A549 (cell line): ENCODE results near the gene DACT2. TPM values are rescaled to one million over a fixed set of nuclear protein-coding genes. Genes with fewer than 3 reads are reported as not detected.

Experiments
- ATAC-seq, 2 experiments: fragments of 200-7000 bp in 1 of 2; fragments of >200 bp in 1 of 2; cut with Nextera tagmentation in 1 of 2; cut with Tn5 transposase in 1 of 2; 3 replicates each; pipeline versions ENCODE4 v1.8.0 to v1.9.1; 2018 to 2020; ENCODE audit warnings: mild to moderate bottlenecking in 1 of 2, moderate library complexity in 1 of 2
- CTCF ChIA-PET: fragments of 300-600 bp; sonication (Branson Sonifier 250); formaldehyde crosslinking; extraction: SDS; loops from one replicate; lab custom pipeline; 2021; ENCODE audit warnings: antibody characterized with exemption, inconsistent platforms; lab: Yijun Ruan, JAX
- POLR2A ChIA-PET: fragments of 350-600 bp; formaldehyde crosslinking; extraction: SDS; loops from one replicate; lab custom pipeline; 2021; ENCODE audit warnings: antibody characterized with exemption, inconsistent platforms; lab: Yijun Ruan, JAX
- DNase-seq, 2 experiments: peaks; one replicate each; pipeline versions ENCODE4 v3.0.0 to v3.0.0-alpha.2; 2011 to 2016; ENCODE audit warnings: low read depth in 1 of 2, low spot score in 1 of 2
- FAIRE-seq: peaks from 2 replicates; lab custom pipeline; 2011; peaks lifted over from hg19 to GRCh38; lab: Jason Lieb, UNC
- H3K27ac ChIP-seq, 2 experiments: fragments of >200 bp; sonication (Bioruptor Twin); formaldehyde crosslinking; 3 replicates each; pipeline ENCODE4 v1.5.1; 2016 to 2017
- H3K4me1 ChIP-seq: fragments of >200 bp; sonication (Bioruptor Twin); formaldehyde crosslinking; 3 replicates; pipeline ENCODE4 v1.6.1; 2016
- H3K4me2 ChIP-seq: fragments of >200 bp; sonication (Bioruptor Twin); formaldehyde crosslinking; 3 replicates; pipeline ENCODE4 v1.6.1; 2016
- H3K4me3 ChIP-seq: fragments of >200 bp; sonication (Bioruptor Twin); formaldehyde crosslinking; 3 replicates; pipeline ENCODE4 v1.5.1; 2016
- H3K9me3 ChIP-seq: fragments of >200 bp; sonication (Bioruptor Twin); formaldehyde crosslinking; 3 replicates; pipeline ENCODE4 v1.6.1; 2016
- BHLHE40 ChIP-seq: IDR thresholded peaks from 2 replicates; pipeline ENCODE4 v1.6.1; 2012; ENCODE audit warnings: low read depth, low read length, inconsistent platforms
- CBX2 ChIP-seq: fragments of 200-600 bp; sonication (generic); IDR thresholded peaks from 2 replicates; pipeline ENCODE4 v1.6.1; 2016; ENCODE audit warnings: low read depth, mild to moderate bottlenecking, borderline replicate concordance
- CBX8 ChIP-seq: fragments of 200-600 bp; sonication (generic); IDR thresholded peaks from 2 replicates; pipeline ENCODE4 v1.6.1; 2016
- CEBPB ChIP-seq, 2 experiments: fragments of >200 bp in 1 of 2; sonication (Bioruptor Twin) in 1 of 2; formaldehyde crosslinking in 1 of 2; IDR thresholded peaks; 2 replicates each; pipeline ENCODE4 v1.6.1; 2012 to 2016
- CHD4 ChIP-seq: fragments of 200-600 bp; sonication (generic); IDR thresholded peaks from 2 replicates; pipeline ENCODE4 v1.6.1; 2016; ENCODE audit warnings: antibody characterized with exemption, mild to moderate bottlenecking, borderline replicate concordance
- EHF ChIP-seq: fragments of 250-450 bp; sonication (Bioruptor Pico); IDR thresholded peaks from 2 replicates; pipeline ENCODE4 v1.5.0; 2020; ENCODE audit warnings: mild to moderate bottlenecking
- FOSB ChIP-seq: fragments of 250-450 bp; sonication (Bioruptor Pico); IDR thresholded peaks from 2 replicates; pipeline ENCODE4 v1.5.0; 2020; ENCODE audit warnings: mild to moderate bottlenecking, moderate library complexity
- FOSL2 ChIP-seq, 2 experiments: fragments of 450-650 bp in 1 of 2; fragments of >200 bp in 1 of 2; sonication (Bioruptor Twin) in 1 of 2; formaldehyde crosslinking; IDR thresholded peaks; 2 replicates each; pipeline versions ENCODE4 v1.5.0 to v1.6.1; 2016 to 2020; ENCODE audit warnings: mild to moderate bottlenecking in 1 of 2, moderate library complexity in 1 of 2
- HOXB13 ChIP-seq: fragments of 250-450 bp; sonication (Bioruptor Pico); IDR thresholded peaks from 2 replicates; pipeline ENCODE4 v1.5.0; 2020; ENCODE audit warnings: low read depth, mild to moderate bottlenecking, moderate library complexity
- JUNB ChIP-seq: fragments of >200 bp; sonication (Bioruptor Twin); formaldehyde crosslinking; IDR thresholded peaks from 2 replicates; pipeline ENCODE4 v1.6.1; 2016
- MAFK ChIP-seq: fragments of 450-650 bp; IDR thresholded peaks from 2 replicates; pipeline ENCODE4 v1.6.1; 2014; ENCODE audit not compliant: partially characterized antibody
- MAX ChIP-seq: IDR thresholded peaks from 2 replicates; pipeline ENCODE4 v1.6.1; 2012
- MYC ChIP-seq: IDR thresholded peaks from 2 replicates; pipeline ENCODE4 v1.6.1; 2012; ENCODE audit warnings: mild to moderate bottlenecking, inconsistent platforms, low read length, improper control_type of control experiment, borderline replicate concordance
- NR3C1 ChIP-seq: fragments of >200 bp; sonication (Bioruptor Twin); formaldehyde crosslinking; IDR thresholded peaks from 3 replicates; pipeline ENCODE4 v1.6.1; 2017
- PHF8 ChIP-seq: fragments of 200-600 bp; sonication (generic); IDR thresholded peaks from 2 replicates; pipeline ENCODE4 v1.6.1; 2016; ENCODE audit warnings: low read depth, mild to moderate bottlenecking, antibody characterized with exemption, moderate library complexity, borderline replicate concordance
- RCOR1 ChIP-seq: fragments of 150-350 bp; IDR thresholded peaks from 2 replicates; pipeline ENCODE4 v1.6.1; 2014; ENCODE audit warnings: antibody characterized with exemption, low read length, low read depth
- RNF2 ChIP-seq: fragments of 200-600 bp; sonication (generic); IDR thresholded peaks from 2 replicates; pipeline ENCODE4 v1.6.1; 2016; ENCODE audit warnings: low read depth, mild to moderate bottlenecking, antibody characterized with exemption, moderate library complexity, borderline replicate concordance
- TFCP2L1 ChIP-seq: fragments of 250-450 bp; sonication (Bioruptor Pico); IDR thresholded peaks from 2 replicates; pipeline ENCODE4 v1.5.0; 2021; ENCODE audit warnings: mild to moderate bottlenecking
- USF2 ChIP-seq: fragments of 450-650 bp; IDR thresholded peaks from 2 replicates; pipeline ENCODE4 v1.6.1; 2014; ENCODE audit warnings: antibody characterized with exemption
- ZFP36 ChIP-seq: fragments of 450-650 bp; IDR thresholded peaks from 2 replicates; pipeline ENCODE4 v1.6.1; 2014; ENCODE audit warnings: borderline replicate concordance; ENCODE audit not compliant: partially characterized antibody
- WGBS: methylation state at CpG from one replicate; pipeline ENCODE4 v1.1.6; 2017; ENCODE audit errors: missing lambda C conversion rate; 5-methylcytosine and 5-hydroxymethylcytosine counted together
- polyA plus RNA-seq, 4 experiments: library from polyadenylated mRNA; depleted of rRNA in 3 of 4; stranded (reverse); fragments of >200 nt; fragmentation: RNase III in 1 of 4; extraction: RNeasy Plus Mini Kit Qiagen cat#74134 plus additional on column Dnase treatment in 1 of 4; gene quantifications; 2 replicates in 3 of 4; 3 replicates in 1 of 4; pipeline ENCODE4 v1.2.3, GENCODE V29; 2011 to 2017
- TF ChIP-seq, protein P1 (sequence below): IDR thresholded peaks from 2 replicates; pipeline ENCODE4 v1.6.1; 2012
- TF ChIP-seq, protein P2 (sequence below): IDR thresholded peaks from 2 replicates; pipeline ENCODE4 v1.6.1; 2012; ENCODE audit warnings: low read depth, borderline replicate concordance

Gene DACT2
- polyA plus RNA-seq, 2 of the 4 experiments (the other 2 are of a cell fraction): 0.63 to 1.5 TPM

DNA sequence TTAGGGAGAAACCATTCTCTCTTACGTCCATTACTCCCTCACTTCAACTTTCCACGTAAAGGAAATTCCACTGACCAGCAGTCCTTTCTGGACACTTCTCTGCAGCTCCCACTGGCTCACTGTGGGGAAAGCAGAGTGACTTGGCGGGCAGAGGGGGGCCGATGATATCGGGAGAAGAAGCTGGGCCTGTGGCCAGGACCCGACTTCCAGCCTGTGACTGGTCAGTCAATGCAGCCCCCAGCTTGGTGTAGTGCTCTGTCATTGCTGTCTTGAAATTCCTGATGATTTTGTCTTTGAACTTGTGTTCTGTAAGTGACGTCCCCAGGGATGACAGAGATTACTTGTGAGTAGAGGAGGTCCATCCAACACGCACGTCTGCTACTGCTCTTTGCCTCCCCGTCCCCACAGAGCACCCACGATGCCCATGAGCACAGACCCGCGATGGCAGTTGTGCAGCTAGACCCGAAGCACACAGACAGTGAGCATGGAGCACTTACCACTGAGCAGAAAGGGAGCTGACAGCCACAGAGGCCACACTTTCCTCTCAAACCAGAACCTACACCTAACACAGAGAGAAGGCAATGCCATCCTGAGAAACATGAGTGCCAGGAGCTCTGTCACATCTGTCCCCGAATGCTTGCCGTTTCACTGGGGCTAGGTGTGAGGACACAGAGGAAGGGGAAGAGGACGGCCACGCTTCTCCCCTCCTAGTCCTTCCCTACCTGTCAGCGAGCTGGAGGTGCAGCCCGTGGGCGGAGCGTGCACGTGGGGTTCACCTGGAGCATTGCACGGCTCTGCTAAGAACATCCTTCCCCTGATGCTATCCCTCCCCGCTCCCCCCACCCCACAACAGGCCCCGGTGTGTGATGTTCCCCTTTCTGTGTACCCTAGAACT is 25.7 kb downstream of the DACT2 start (continued):
- TF ChIP-seq CHD4 (no peak), MAFK (no peak), ZFP36 (no peak), CEBPB (IDR thresholded peaks at IDR 0.05) (no peak), RNF2 (no peak)

GRCh38 chr6:168292826-168293225 is 26.8 kb downstream of the DACT2 start:
- FAIRE-seq (no peak), ATAC-seq (no peak), DNase-seq (no peak)
- Histone ChIP-seq H3K4me1 (no peaks in the 10 kb centered on the region), H3K9me3 (no peaks in the 10 kb centered on the region), H3K4me2 (no peak overlapping the region), H3K27ac (no peak overlapping the region), H3K4me3 (no peak overlapping the region)
- no peak for TF ChIP-seq ZFP36
- TF ChIP-seq EHF: no peak
- TF ChIP-seq NR3C1: no peak
- TF ChIP-seq FOSB (CRISPR knock-in tag): no peak
- no peak for TF ChIP-seq PHF8
- no peak for TF ChIP-seq CBX2
- TF ChIP-seq RNF2: no peak
- no peak for TF ChIP-seq BHLHE40
- no peak for TF ChIP-seq TFCP2L1 (CRISPR knock-in tag)
- TF ChIP-seq MAX: no peak
- TF ChIP-seq USF2: no peak
- POLR2A ChIA-PET: no interaction called here
- CTCF ChIA-PET: no interaction called here
- WGBS: 78% methylated on average over 4 of the region's 4 CpGs

DNA sequence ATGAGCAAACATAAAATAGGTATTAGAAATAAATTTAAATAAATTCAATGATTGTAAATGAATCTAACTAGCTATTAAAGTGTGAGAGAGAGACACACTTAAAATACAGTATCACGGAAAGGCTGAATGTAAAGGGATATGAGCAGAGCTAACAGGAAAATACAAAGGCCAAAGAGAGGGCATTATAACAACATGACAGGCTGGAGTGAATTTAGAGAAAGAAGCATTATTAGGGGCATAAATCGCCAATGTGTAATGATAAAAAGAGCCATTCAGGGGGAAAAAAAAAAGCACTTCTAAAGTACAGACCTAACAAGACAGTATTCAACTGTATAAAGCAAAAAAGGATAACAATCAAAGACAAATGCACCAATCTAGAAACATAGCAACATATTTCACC is 28.1 kb downstream of the DACT2 start:
- FAIRE-seq (no peak), DNase-seq (no peak)
- H3K4me3 ChIP-seq: no peak overlapping the region
- TF ChIP-seq MYC (no peak), CBX8 (no peak), JUNB (no peak), HOXB13 (no peak), RCOR1 (no peak), USF2 (no peak), FOSL2 (IDR thresholded peaks at IDR 0.05) (no peak), FOSL2 (CRISPR knock-in tag; IDR thresholded peaks at IDR 0.05) (no peak)
- TF ChIP-seq, protein P1, sequence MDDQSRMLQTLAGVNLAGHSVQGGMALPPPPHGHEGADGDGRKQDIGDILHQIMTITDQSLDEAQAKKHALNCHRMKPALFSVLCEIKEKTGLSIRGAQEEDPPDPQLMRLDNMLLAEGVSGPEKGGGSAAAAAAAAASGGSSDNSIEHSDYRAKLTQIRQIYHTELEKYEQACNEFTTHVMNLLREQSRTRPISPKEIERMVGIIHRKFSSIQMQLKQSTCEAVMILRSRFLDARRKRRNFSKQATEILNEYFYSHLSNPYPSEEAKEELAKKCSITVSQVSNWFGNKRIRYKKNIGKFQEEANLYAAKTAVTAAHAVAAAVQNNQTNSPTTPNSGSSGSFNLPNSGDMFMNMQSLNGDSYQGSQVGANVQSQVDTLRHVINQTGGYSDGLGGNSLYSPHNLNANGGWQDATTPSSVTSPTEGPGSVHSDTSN: no peak
- TF ChIP-seq, protein P2, sequence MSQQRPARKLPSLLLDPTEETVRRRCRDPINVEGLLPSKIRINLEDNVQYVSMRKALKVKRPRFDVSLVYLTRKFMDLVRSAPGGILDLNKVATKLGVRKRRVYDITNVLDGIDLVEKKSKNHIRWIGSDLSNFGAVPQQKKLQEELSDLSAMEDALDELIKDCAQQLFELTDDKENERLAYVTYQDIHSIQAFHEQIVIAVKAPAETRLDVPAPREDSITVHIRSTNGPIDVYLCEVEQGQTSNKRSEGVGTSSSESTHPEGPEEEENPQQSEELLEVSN: no peak
- TF ChIP-seq, all 56 proteins: peak for 0
- WGBS: 56% methylated on average over 2 of the region's 2 CpGs
- CTCF ChIA-PET: no interaction called here
- ATAC-seq: no peak
- Histone ChIP-seq H3K4me1 (no peaks in the 10 kb centered on the region), H3K9me3 (no peaks in the 10 kb centered on the region), H3K4me2 (no peak overlapping the region), H3K27ac (no peak overlapping the region)
- POLR2A ChIA-PET: no interaction called here
